CMK (cell line): ENCODE results near the gene GPATCH2.

ENCODE experiments used
- DNase-seq: peaks from one replicate; pipeline ENCODE4 v3.0.0-alpha.2; 2010; ENCODE audit warnings: low read depth

Gene GPATCH2

DNA sequence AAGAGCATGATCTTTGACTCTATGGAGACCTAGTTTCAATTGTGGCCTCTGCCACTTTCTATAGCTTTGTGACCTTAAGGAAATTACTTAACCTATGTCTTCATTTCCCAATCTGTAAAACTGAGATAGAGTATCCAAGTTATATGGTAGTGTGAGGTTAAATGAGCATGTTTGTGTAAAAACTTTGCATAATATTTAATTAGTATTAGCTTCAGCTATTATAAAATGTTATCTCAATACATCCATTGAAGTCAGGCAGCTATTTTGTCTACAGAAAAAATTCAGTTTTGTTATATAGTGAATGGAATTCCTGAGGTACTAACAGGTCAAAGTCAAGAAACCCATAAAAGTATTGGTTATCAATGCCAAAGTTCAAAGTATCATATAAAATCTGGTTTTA lies 53.6 kb downstream of the GPATCH2 start:
- no peak for DNase-seq

GRCh38 chr1:217574265-217574949 lies 56.5 kb downstream of the GPATCH2 start:
- no peak for DNase-seq

DNA sequence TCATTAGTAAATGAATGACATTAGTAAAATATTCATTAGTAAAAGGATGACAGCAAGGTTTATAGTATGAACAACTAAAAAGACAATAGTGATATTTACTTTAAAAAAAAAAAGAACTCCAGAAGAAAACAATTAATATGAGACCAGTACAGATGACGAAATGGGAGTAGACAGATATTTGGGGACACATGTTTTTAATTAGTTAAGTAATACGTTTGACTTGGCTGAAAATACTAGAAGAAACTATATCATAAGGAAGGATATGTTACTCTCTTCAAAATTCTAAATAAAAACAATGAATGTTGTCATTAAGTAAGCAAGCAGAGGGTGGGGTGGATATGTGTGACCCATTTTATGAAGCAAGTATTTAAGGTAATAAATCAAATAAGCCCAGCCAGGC lies 61.9 kb downstream of the GPATCH2 start:
- no peak for DNase-seq

DNA sequence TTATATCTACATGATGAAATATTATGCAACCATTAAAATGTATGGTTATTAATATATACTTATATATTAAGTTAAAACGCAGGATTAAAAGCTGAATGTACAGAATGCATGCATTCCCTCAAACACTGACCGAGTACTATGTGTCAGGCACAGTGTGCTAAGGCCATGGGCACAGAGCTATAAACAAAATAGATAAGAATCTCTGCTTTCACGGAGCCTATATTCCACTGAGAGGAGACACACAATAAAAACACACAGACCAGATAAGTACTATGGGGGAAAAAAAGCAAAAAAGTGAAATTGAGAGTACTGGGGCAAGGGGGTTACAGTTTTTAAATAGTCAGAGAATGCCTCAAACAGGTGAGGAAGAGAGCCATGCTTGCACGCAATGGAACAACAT lies 62.7 kb downstream of the GPATCH2 start:
- no peak for DNase-seq

DNA sequence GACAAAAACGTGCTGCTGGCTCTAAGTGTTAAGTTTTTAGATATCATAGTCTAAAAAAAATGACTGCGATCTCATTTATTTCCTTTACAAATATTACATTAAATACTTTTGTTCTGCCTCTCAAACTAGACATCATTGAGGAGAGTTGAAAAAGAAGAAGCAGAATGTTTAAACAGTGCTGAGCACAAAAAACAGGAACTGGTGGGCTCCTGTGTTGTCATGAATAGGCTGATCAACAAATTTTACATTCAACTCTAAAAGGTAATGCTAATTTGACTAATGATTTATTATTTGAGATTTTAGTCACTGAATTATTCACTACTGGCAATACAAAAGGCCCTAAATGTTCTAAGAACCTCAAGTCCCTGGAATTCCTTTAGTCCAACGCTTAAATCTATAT lies 66.1 kb downstream of the GPATCH2 start:
- DNase-seq = no peak

DNA sequence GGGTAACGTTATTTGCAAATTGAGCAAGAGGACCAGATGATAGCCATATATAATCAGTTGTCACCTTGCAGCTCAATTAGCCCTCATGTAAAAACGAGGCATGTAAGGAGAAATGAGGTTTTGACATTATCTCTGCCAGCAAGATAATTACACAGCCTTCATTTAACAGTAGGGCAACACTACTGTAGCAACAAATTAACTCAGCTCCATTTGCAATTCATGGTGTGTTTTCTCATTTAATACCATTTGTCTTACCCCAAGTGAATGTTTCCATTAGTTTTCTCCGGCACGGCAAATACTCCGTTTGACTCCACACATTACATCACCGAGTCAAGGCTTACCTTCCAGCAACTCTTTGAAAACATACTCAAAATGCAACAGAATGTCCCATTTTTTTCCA lies 66.7 kb downstream of the GPATCH2 start:
- no peak for DNase-seq

GRCh38 chr1:217563179-217563578 lies 67.7 kb downstream of the GPATCH2 start:
- DNase-seq = no peak

GRCh38 chr1:217562229-217562878 lies 68.5 kb downstream of the GPATCH2 start:
- no peak for DNase-seq

GRCh38 chr1:217561446-217561845 lies 69.4 kb downstream of the GPATCH2 start:
- no peak for DNase-seq

GRCh38 chr1:217554849-217555248 lies 76.0 kb downstream of the GPATCH2 start:
- no peak for DNase-seq

DNA sequence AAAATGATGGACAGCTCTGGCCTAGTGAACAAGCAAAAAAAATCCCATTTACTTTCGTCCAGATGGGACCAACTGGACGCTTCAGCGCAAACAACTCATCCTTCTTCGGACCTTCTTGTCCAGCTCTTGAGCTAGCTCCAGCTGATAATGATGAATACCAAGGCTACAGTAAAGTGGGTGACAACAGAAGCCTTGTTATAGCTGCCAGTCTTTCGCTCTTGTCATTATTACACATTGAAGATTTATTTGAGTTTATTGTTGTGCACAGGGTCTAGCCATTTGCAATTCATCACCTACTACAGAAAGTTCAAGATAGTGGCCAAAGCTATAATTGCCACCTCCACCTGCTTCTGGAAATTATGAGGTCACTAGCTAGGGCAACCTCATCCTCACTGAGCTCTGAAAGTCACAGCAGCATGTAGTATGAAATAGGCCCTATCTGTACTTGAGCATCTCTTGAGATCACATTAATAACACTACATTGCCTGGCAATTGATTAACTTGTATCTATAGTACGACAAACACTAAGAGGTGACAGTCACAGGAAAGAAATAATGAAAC lies 76.9 kb downstream of the GPATCH2 start:
- no peak for DNase-seq

GRCh38 chr1:217552339-217552951 lies 78.4 kb downstream of the GPATCH2 start:
- no peak for DNase-seq

GRCh38 chr1:217542837-217543236 lies 88.1 kb downstream of the GPATCH2 start:
- no peak for DNase-seq

DNA sequence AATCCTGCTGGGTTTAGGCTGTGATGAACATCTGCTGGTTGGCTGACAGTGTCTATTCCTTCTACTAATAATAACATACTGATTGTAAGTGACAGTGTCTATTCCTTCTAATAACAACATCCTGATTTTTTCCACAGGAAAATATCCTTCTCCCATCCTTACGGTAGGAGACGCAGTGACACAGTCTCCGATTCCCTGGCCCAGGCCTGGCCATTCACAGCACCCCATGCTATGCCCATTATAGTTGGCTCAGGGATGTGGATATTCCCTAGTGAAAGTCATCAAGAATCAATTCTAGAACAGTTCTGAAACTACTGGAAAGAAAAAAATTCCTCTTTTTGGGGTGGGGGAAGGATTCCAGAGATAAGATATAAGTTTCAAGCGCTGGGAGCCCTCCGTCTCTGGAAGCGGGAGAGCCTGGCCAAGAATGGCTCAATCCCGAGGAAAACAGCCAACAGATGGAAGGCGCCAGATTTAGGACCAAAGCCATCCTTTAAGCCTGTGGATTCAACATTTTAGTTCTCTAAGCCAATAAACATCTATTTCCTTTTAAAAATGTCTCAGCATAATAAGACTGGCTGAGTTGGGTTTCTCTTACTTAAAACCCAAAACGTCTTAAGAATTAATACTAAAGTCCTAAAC lies 88.6 kb downstream of the GPATCH2 start:
- DNase-seq = no peak

GRCh38 chr1:217540321-217540720 lies 90.6 kb downstream of the GPATCH2 start:
- DNase-seq = no peak

DNA sequence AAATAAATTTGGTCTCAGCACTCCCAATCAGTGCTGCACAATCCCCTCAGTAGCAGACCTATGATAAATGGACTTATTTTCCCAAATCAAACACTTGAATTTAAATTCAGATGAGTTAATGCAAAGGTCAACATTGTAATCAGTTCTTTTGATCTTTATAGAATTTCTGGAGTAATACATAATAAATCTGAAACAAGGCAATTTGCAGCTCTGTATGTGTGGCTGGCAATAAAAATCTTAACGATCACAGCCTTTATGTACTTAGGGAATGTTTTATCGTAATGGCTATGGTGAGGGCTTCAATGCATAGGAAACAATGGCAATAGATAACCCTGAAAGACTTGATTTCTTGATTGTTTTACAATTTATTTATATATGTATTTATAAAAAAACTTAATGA lies 91.4 kb downstream of the GPATCH2 start:
- DNase-seq = no peak

DNA sequence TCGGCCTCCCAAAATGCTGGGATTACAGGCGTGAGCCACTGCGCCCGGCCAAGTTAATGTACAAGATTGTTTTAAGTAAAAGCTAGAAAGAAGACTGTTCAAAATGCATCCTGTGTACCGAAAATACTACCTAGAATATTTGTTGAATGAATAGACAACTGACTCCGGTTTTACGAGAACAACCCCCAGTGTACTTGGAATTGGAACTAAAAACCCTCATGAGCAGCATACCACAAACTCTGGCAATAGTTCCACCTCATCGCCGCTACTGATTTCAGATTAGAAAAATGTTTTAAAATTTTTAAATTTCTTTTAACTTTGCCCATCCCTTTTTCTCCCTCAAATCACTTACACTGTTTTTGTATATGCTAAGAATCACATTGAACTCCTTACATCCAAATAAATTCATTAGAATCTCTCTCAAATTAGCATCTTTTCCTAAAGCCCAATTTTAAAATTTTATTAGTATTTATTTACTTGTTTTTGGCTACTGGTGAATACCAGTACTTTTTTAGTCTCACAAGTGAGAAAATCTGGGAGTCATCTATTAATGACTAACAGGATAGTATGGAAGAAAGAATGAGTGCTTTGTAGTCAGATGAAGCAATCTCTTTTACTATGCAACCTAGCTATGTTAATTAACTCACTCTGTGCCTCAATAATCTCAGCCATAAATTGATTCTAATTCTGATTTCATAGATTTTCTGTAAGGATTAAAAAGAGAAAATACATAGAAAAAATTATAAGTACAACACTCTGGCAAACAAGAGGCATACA lies 95.1 kb downstream of the GPATCH2 start:
- no peak for DNase-seq

DNA sequence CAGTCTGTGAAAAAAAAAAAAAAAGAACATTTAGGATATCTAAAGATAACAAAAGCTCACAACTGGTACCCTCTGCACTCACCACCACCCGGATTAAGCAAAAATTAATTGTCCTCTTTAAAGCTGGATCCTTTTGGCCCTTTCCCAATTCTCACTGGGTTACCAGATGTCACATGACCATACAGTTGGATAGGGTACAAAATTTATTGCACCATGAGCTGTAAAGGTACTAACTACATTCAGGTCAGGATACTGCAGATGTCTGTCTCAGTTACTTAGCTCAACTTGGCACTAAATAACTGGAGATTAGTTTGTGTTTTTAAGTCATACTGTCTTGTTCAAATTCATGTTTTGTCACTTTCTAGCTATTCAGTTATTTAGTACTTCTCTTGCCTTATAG lies 96.3 kb downstream of the GPATCH2 start:
- DNase-seq = no peak

DNA sequence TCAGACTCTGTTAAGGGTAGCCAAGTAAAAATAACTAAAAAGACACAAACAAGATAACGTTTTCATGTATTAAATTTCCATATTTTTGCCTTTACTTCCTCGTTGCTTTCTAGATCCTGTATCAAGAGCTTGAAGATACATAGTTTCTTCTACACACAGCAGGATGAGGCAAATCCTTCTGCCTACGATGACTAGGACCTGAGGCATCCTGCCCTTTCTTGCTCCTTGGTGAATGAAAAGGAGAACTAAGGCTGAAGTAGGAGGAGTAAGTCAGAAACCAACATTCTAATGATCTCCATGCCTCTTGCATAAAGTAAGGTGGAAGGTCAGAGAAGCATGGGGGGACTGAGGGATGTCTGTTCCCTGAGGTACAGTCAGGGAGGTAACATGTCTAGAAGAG lies 102.6 kb downstream of the GPATCH2 start:
- no peak for DNase-seq

GRCh38 chr1:217527151-217527550 lies 103.7 kb downstream of the GPATCH2 start:
- DNase-seq = no peak

GRCh38 chr1:217526636-217527035 lies 104.3 kb downstream of the GPATCH2 start:
- DNase-seq = no peak
